ENCODE results near the gene RPL35. TPM values are rescaled to one million over a fixed set of nuclear protein-coding genes. Genes with fewer than 3 reads are reported as not detected.

Gene RPL35
- total RNA-seq, 1 donor: 1,644 TPM

DNA sequence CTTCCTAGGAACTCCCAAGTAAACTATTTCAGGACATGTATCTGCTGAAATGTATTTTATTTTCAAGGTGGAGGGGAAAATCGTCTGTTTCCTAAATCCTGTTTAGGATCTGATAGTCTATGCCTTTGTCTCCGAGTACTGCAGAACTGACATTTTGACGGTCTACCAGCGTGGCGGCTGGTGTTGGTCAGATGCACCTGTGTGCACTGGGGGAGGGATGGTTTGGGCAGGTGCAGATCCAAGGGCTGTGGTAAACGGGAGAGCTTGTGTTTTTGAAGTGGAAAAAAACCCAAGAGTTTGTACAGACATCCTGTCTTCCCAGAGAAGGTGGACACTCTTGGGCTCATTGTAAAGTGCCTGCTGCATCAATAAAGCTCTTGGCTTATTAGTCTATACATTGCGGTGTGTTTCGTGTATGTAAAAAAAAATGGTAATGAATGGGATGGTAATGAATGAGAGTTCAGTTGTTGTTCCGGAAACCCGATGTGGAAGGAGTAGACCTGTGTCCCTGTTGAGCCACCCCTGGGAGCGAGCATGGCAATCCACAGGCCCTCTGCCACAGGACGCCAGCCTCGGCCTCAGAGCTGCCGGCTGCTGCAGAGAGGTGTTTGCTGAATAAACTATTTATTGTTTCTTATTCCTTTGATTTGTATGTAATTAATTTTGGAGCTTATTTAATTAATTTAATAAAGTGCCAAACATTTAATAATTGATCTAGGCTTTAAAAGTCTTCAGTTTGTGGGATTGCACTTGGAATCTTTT lies 15.4 kb upstream of the RPL35 start:
- peak; percentile 6 for DNase-seq (ENCODE audit: insufficient read length, low spot score, missing footprints)
- Histone ChIP-seq H3K9me3 (ENCODE audit: low read depth, low read length) (no peaks in the 10 kb centered on the region), H3K4me1 (ENCODE audit: insufficient read depth, low read length) (peaks cover 9% of the 10 kb centered on the region), H3K36me3 (ENCODE audit: insufficient read depth, low read length) (peaks cover 83% of the 10 kb centered on the region), H3K4me3 (ENCODE audit: insufficient read depth, low read length) (no peak overlapping the region), H3K27ac (ENCODE audit: low read depth, low read length) (peak overlapping the region; percentile 37), H3K4me2 (ENCODE audit: insufficient read depth, low read length) (no peak overlapping the region), H2AFZ (ENCODE audit: low read length) (no peak overlapping the region), H3K79me2 (ENCODE audit: insufficient read depth, low read length) (peaks cover 47% of the 10 kb centered on the region), H4K20me1 (ENCODE audit: insufficient read depth, low read length) (peaks cover 46% of the 10 kb centered on the region), H3K27me3 (ENCODE audit: insufficient read depth, low read length) (no peaks in the 10 kb centered on the region)
- TF ChIP-seq, protein P1, sequence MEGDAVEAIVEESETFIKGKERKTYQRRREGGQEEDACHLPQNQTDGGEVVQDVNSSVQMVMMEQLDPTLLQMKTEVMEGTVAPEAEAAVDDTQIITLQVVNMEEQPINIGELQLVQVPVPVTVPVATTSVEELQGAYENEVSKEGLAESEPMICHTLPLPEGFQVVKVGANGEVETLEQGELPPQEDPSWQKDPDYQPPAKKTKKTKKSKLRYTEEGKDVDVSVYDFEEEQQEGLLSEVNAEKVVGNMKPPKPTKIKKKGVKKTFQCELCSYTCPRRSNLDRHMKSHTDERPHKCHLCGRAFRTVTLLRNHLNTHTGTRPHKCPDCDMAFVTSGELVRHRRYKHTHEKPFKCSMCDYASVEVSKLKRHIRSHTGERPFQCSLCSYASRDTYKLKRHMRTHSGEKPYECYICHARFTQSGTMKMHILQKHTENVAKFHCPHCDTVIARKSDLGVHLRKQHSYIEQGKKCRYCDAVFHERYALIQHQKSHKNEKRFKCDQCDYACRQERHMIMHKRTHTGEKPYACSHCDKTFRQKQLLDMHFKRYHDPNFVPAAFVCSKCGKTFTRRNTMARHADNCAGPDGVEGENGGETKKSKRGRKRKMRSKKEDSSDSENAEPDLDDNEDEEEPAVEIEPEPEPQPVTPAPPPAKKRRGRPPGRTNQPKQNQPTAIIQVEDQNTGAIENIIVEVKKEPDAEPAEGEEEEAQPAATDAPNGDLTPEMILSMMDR (IDR thresholded peaks at IDR 0.05; ENCODE audit: extremely low read depth, low read depth, low read length): no peak

DNA sequence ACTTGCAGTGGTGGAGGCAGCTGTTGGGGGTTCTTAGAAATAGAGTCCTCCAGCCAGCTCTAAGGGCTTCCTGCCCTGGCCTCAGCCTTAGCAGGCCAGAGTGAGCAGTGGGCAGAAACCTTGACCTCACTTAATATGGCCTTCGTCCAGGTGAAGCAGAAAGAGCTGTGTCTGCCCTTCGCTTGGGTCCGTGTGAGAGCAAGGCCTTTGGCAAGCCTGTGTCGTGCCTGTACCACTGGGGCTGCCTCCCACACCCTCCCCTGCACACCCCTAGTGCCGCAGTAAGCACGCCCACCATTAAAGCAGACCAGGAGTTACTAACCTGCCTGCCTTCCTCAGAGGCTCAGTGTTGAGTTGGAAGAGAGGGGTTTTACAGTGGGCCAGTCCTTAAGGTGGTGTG lies 13.7 kb upstream of the RPL35 start:
- Histone ChIP-seq H4K20me1 (ENCODE audit: insufficient read depth, low read length) (peaks cover 59% of the 10 kb centered on the region), H3K36me3 (ENCODE audit: insufficient read depth, low read length) (peaks cover 81% of the 10 kb centered on the region), H3K79me2 (ENCODE audit: insufficient read depth, low read length) (peaks cover 64% of the 10 kb centered on the region), H3K4me2 (ENCODE audit: insufficient read depth, low read length) (no peak overlapping the region), H3K27ac (ENCODE audit: low read depth, low read length) (no peak overlapping the region), H3K4me3 (ENCODE audit: insufficient read depth, low read length) (no peak overlapping the region), H3K9me3 (ENCODE audit: low read depth, low read length) (no peaks in the 10 kb centered on the region), H3K27me3 (ENCODE audit: insufficient read depth, low read length) (no peaks in the 10 kb centered on the region), H2AFZ (ENCODE audit: low read length) (no peak overlapping the region), H3K4me1 (ENCODE audit: insufficient read depth, low read length) (peaks cover 26% of the 10 kb centered on the region)
- DNase-seq (ENCODE audit: insufficient read length, low spot score, missing footprints): no peak
- TF ChIP-seq, protein P1 (IDR thresholded peaks at IDR 0.05; ENCODE audit: extremely low read depth, low read depth, low read length): no peak

DNA sequence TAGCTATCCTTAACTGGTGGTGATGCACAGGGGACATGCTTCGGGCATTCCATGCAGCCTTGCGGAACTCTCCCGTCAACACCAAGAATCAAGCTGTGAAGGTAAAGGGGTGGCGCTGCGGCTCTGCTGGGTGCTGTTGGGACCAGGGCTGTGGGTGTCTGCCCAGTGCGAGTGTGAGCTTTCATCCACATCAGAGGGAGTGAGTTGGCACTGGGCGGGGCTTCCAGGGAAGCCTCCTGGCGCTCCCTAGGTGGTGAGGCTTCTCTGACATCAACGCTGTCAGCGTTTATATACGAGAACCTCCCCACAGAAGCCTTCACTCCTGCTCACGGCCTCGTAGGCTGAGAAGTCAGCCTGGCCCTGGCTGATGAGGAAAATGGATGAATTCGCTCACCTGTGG lies 11.9 kb upstream of the RPL35 start:
- Histone ChIP-seq H3K36me3 (ENCODE audit: insufficient read depth, low read length) (peaks cover 65% of the 10 kb centered on the region), H2AFZ (ENCODE audit: low read length) (no peak overlapping the region), H3K9me3 (ENCODE audit: low read depth, low read length) (no peaks in the 10 kb centered on the region), H3K27me3 (ENCODE audit: insufficient read depth, low read length) (no peaks in the 10 kb centered on the region), H3K79me2 (ENCODE audit: insufficient read depth, low read length) (peaks cover 81% of the 10 kb centered on the region), H3K4me3 (ENCODE audit: insufficient read depth, low read length) (no peak overlapping the region), H4K20me1 (ENCODE audit: insufficient read depth, low read length) (peaks cover 70% of the 10 kb centered on the region), H3K4me2 (ENCODE audit: insufficient read depth, low read length) (no peak overlapping the region), H3K27ac (ENCODE audit: low read depth, low read length) (peak overlapping the region; percentile 9), H3K4me1 (ENCODE audit: insufficient read depth, low read length) (peaks cover 33% of the 10 kb centered on the region)
- DNase-seq (ENCODE audit: insufficient read length, low spot score, missing footprints): peak; percentile 43
- TF ChIP-seq, protein P1 (IDR thresholded peaks at IDR 0.05; ENCODE audit: extremely low read depth, low read depth, low read length): no peak

DNA sequence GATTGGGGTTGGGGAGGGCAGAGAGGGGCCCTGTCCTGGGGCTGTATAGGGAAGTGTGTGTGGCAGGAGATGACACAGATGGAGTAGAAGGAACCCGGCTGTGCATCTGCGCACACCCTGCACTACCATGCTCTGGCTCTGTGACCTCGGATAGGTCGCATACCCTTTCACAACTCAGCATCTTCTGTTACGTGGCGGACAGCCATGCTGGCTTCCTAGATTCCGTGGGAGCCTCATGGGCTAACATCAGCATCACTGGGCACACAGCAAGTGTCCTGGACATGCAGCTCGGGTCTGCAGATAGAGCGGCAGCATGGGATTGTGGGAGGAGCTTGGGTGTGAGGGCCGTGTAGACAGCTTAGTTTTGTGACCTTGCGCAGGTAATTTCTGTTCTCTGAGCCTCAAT lies 9.4 kb upstream of the RPL35 start:
- H4K20me1 ChIP-seq (ENCODE audit: insufficient read depth, low read length): peaks cover 50% of the 10 kb centered on the region
- DNase-seq (ENCODE audit: insufficient read length, low spot score, missing footprints): peak; percentile 65
- peaks cover 42% of the 10 kb centered on the region for H3K36me3 ChIP-seq (ENCODE audit: insufficient read depth, low read length)
- H3K4me2 ChIP-seq (ENCODE audit: insufficient read depth, low read length): peak overlapping the region; percentile 97
- no peak overlapping the region for H2AFZ ChIP-seq (ENCODE audit: low read length)
- TF ChIP-seq, protein P1 (IDR thresholded peaks at IDR 0.05; ENCODE audit: extremely low read depth, low read depth, low read length): no peak
- peaks cover 39% of the 10 kb centered on the region for H3K4me1 ChIP-seq (ENCODE audit: insufficient read depth, low read length)
- H3K9me3 ChIP-seq (ENCODE audit: low read depth, low read length): no peaks in the 10 kb centered on the region
- peak overlapping the region; percentile 95 for H3K27ac ChIP-seq (ENCODE audit: low read depth, low read length)
- no peaks in the 10 kb centered on the region for H3K27me3 ChIP-seq (ENCODE audit: insufficient read depth, low read length)
- peak overlapping the region; percentile 2 for H3K4me3 ChIP-seq (ENCODE audit: insufficient read depth, low read length)
- peaks cover 85% of the 10 kb centered on the region for H3K79me2 ChIP-seq (ENCODE audit: insufficient read depth, low read length)

Data from osteoblast (primary cell).